ENCODE results near the gene UGCG.
"Not testable (repeated sequence)": the region's sequence is repeated elsewhere in the genome, so short reads cannot be mapped to it uniquely, and the experiment has no call there.

Gene UGCG

DNA sequence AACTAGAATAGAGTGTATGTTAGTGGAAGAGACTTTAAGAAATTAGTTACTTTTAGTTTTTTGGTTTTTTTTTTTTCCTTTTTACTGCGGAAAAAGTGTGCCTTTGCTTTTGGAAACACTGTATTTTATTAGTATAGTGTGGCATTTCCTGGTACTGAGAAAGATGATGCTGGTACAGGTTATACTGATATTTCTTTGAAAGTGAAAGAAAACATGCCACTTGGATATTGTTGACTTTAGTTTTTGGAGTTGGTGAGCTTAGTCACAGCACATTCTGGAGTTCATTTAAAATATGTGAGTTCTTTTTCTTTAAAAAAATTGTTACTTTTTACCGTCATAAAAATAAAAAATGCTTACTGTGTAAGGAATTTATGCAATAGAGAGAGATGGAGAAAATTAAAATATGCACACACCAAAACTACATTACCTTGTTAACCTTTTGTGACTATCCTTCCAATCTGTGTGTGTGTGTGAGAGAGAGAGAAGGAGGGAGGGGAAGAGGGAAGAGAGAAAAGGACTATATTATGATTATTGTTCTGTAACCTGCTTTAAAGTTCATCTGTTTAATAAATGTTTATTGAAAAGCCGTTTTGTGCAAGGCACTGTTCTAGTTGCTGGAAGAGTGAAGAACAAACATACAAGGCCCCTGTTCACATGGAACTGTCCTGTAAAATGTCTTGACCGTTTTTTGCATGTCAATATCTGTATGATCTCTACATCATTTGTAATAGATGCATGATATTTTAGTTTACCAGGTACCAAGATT is 1.9 kb downstream of the UGCG start:
- Histone ChIP-seq H4K20me1 (peaks cover 18 to 65% (median 58%) of the 10 kb centered on the region in 11 experiments; a peak in 20 of 22 replicates), H3K4me1 (peaks cover 14 to 57% (median 26%) of the 10 kb centered on the region in 10 experiments), H3K4me2 (peak overlapping the region; percentile 69 to 88 (median 83)), H3K9ac (peak overlapping the region; percentile 84 to 89 (median 87); a peak in 20 of 22 replicates), H3K4me3 (peak overlapping the region; percentile 83 to 97 (median 90)), H3K27ac (peak overlapping the region; percentile 72 to 91 (median 83); a peak in 18 of 22 replicates), H3K27me3 (no peaks in the 10 kb centered on the region), H3K36me3 (peaks cover 0 to 12% (median 0%) of the 10 kb centered on the region in 11 experiments; a peak in 2 of 22 replicates), H3K9me3 (replicated peaks in 1 of 11) (peaks cover 0 to 3% (median 0%) of the 10 kb centered on the region in 11 experiments; a peak in 1 of 22 replicates)
- no peak for TF ChIP-seq Cebpa-rat (IDR thresholded peaks at IDR 0.05)

- Histone ChIP-seq H3K9ac (no peak overlapping the region), H3K4me3 (no peak overlapping the region), H3K4me2 (peak overlapping the region in 2 of 11 experiments; percentile 43 to 82; a peak in 6 of 22 replicates), H3K9me3 (replicated peaks in 1 of 11) (peaks cover 0 to 3% (median 0%) of the 10 kb centered on the region in 11 experiments; a peak in 1 of 22 replicates), H3K27me3 (no peaks in the 10 kb centered on the region), H3K4me1 (peaks cover 14 to 54% (median 25%) of the 10 kb centered on the region in 10 experiments), H4K20me1 (peaks cover 35 to 83% (median 76%) of the 10 kb centered on the region in 11 experiments; a peak in 21 of 22 replicates), H3K27ac (no peak overlapping the region), H3K36me3 (peaks cover 0 to 13% (median 0%) of the 10 kb centered on the region in 11 experiments; a peak in 3 of 22 replicates)
- no peak for TF ChIP-seq Cebpa-rat (IDR thresholded peaks at IDR 0.05)
Observed at GRCh38 chr9:111900151-111900857, 3.7 kb downstream of the UGCG start.

DNA sequence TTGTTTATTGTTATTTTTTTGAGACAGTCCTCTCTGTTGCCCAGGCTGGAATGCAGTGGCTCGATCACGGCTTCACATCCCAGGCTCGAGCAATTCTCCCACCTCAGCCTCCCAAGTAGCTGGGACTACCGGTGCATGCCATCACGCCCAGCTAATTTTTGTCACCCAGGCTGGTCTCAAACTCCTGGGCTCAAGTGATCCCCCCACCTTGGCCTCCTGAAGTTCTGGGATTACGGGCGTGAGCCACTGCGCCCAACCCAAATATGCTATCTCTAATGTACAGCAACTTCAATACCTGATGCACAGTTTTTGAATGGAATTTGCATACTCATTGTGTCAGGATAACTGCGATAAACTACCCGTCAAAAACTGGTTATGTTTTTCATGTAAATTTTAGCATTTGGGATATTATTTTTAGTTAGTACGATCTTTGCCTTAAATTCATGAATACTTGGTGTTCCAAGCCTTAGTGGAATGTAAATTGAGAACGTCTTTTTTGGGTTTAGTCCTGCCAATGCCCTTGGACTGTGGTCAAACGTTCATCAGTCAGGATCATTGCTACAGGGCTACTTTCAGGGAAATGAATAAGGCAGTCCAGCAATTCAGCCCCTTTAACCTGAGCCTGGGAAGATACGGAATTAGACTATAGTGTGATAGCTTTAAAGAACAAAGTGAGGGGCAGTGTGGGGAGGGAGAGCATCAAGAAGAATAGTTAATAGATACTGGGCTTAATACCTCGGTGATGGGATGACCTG is 4.4 kb downstream of the UGCG start:
- no peak for TF ChIP-seq Cebpa-rat (IDR thresholded peaks at IDR 0.05)

GRCh38 chr9:111902391-111903139 is 6.0 kb downstream of the UGCG start:
- H3K4me1 ChIP-seq = peaks cover 7 to 48% (median 18%) of the 10 kb centered on the region in 10 experiments
- no peak overlapping the region for H3K9ac ChIP-seq
- H3K36me3 ChIP-seq = peaks cover 0 to 25% (median 16%) of the 10 kb centered on the region in 11 experiments; a peak in 8 of 22 replicates
- H3K4me3 ChIP-seq = no peak overlapping the region
- H3K4me2 ChIP-seq = peak overlapping the region in 2 of 11 experiments; percentile 43 to 82; a peak in 4 of 22 replicates
- peaks cover 47 to 100% (median 97%) of the 10 kb centered on the region in 11 experiments; a peak in 21 of 22 replicates for H4K20me1 ChIP-seq
- H3K27me3 ChIP-seq = no peaks in the 10 kb centered on the region
- peaks cover 0 to 6% (median 0%) of the 10 kb centered on the region in 11 experiments; a peak in 2 of 22 replicates for H3K9me3 ChIP-seq (replicated peaks in 1 of 11)
- no peak overlapping the region for H3K27ac ChIP-seq
- TF ChIP-seq Cebpa-rat (IDR thresholded peaks at IDR 0.05) = no peak

More for the DNA sequence above, 4.4 kb downstream of the UGCG start:
- Histone ChIP-seq H3K4me1 (peaks cover 7 to 48% (median 19%) of the 10 kb centered on the region in 10 experiments), H3K27me3 (no peaks in the 10 kb centered on the region), H4K20me1 (peaks cover 39 to 90% (median 83%) of the 10 kb centered on the region in 11 experiments; a peak in 21 of 22 replicates), H3K36me3 (peaks cover 0 to 17% (median 3%) of the 10 kb centered on the region in 11 experiments; a peak in 3 of 22 replicates), H3K27ac (no peak overlapping the region), H3K4me3 (no peak overlapping the region), H3K9ac (0 out of 22 replicates have a peak overlapping the region, but pooled peaks of 1 of the 11 experiments have one; percentile 27), H3K9me3 (replicated peaks in 1 of 11) (peaks cover 0 to 3% (median 0%) of the 10 kb centered on the region in 11 experiments; a peak in 1 of 22 replicates), H3K4me2 (peak overlapping the region in 2 of 11 experiments; percentile 43 to 82; a peak in 5 of 22 replicates)

DNA sequence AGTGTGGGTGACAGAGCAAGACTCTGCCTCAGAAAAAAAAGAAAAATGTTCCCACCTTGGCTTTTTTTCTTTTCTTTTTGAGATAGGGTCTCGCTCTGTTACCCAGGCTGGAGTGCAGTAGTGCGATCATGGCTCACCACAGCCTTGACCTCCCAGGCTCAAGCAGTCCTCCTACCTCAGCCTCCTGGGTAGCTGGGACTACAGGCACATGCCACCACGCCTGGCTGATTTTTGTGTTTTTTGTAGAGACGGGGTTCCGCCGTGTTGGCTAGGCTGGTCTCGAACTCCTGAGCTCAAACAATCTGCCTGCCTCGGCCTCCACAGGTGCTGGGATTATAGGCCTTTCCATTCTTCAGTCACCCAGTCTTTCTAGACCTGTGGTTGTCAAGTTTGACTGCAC is 6.9 kb downstream of the UGCG start:
- peaks cover 5 to 53% (median 14%) of the 10 kb centered on the region in 10 experiments for H3K4me1 ChIP-seq
- peak overlapping the region in 2 of 11 experiments; percentile 9 to 16; a peak in 1 of 22 replicates for H3K4me2 ChIP-seq
- H3K4me3 ChIP-seq; H3K27ac ChIP-seq; H3K27me3 ChIP-seq; H3K9me3 ChIP-seq (replicated peaks in 1 of 11); H3K9ac ChIP-seq: not testable (repeated sequence)
- peaks cover 0 to 25% (median 20%) of the 10 kb centered on the region in 11 experiments; a peak in 8 of 22 replicates for H3K36me3 ChIP-seq
- peaks cover 50 to 100% (median 100%) of the 10 kb centered on the region in 11 experiments; a peak in 21 of 22 replicates for H4K20me1 ChIP-seq

- TF ChIP-seq Cebpa-rat (IDR thresholded peaks at IDR 0.05) = no peak
- H3K4me3 ChIP-seq = no peak overlapping the region
- H3K9ac ChIP-seq = no peak overlapping the region
- no peak overlapping the region for H3K27ac ChIP-seq
- peaks cover 0 to 25% (median 20%) of the 10 kb centered on the region in 11 experiments; a peak in 8 of 22 replicates for H3K36me3 ChIP-seq
- H4K20me1 ChIP-seq = peaks cover 50 to 100% (median 100%) of the 10 kb centered on the region in 11 experiments; a peak in 21 of 22 replicates
- H3K4me1 ChIP-seq = peaks cover 4 to 53% (median 12%) of the 10 kb centered on the region in 10 experiments
- peaks cover 0 to 6% (median 0%) of the 10 kb centered on the region in 11 experiments; a peak in 2 of 22 replicates for H3K9me3 ChIP-seq (replicated peaks in 1 of 11)
- no peaks in the 10 kb centered on the region for H3K27me3 ChIP-seq
- H3K4me2 ChIP-seq = 0 out of 22 replicates have a peak overlapping the region, but pooled peaks of 1 of the 11 experiments have one; percentile 9
Observed at GRCh38 chr9:111904026-111904425, 7.4 kb downstream of the UGCG start.

DNA sequence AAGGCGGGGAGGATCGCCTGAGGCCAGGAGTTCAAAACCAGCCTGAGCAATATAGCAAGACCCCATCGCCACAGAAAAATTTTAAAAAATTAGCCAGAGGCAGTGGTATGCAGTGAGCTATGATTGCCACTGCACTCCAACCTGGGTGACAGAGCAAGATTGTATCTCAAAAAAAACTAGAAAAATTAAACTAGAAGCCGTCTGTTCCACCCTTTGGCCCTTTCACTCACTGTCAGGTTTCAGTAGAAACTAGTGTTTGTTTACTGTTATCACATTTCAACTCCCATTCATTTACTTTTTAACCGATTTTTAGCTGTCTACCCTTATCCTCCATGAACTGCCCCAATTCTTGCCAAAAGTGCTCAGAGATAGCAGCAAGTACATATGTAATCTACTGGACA is 8.3 kb downstream of the UGCG start:
- Histone ChIP-seq H3K9ac (no peak overlapping the region), H3K9me3 (replicated peaks in 1 of 11) (peaks cover 0 to 6% (median 0%) of the 10 kb centered on the region in 11 experiments; a peak in 2 of 22 replicates), H3K4me2 (no peak overlapping the region), H3K4me1 (peaks cover 0 to 53% (median 9%) of the 10 kb centered on the region in 10 experiments; a peak in 12 of 20 replicates), H3K4me3 (no peak overlapping the region), H3K27me3 (no peaks in the 10 kb centered on the region), H4K20me1 (peaks cover 57 to 100% (median 100%) of the 10 kb centered on the region in 11 experiments; a peak in 21 of 22 replicates), H3K36me3 (peaks cover 0 to 25% (median 20%) of the 10 kb centered on the region in 11 experiments; a peak in 8 of 22 replicates), H3K27ac (no peak overlapping the region)
- TF ChIP-seq Cebpa-rat (IDR thresholded peaks at IDR 0.05) = no peak
